K562 (cell line): Measurements from ENCODE around the gene DPEP3. TPM values are rescaled to one million over a fixed set of nuclear protein-coding genes. Genes with fewer than 3 reads are reported as not detected.
A peak's percentile ranks its signal among the peaks of the same experiment; 100 is the strongest.

ENCODE experiments used
- ATAC-seq: fragments of 200-7000 bp; cut with Tn5 transposase; 3 replicates; pipeline ENCODE4 v1.9.1; 2020; ENCODE audit warnings: moderate library complexity
- BruUV-seq: library from RNA; stranded (reverse); fragments of 400-500 nt; replicated peaks from 2 replicates; lab custom pipeline; 2021; lab: Mats Ljungman, UMichigan
- CTCF ChIA-PET: fragments of 300-600 bp; formaldehyde crosslinking; extraction: SDS; loops from one replicate; lab custom pipeline; 2021; ENCODE audit warnings: low intra/inter-chr PET ratio; lab: Yijun Ruan, JAX
- POLR2A ChIA-PET: fragments of 300-600, 350-650 bp; sonication (Branson Sonifier 250); formaldehyde crosslinking; extraction: SDS; loops from one replicate; lab custom pipeline; 2021; ENCODE audit warnings: antibody characterized with exemption, inconsistent platforms; lab: Yijun Ruan, JAX
- DNase-seq, 4 experiments: peaks; one replicate each; pipeline versions ENCODE4 v3.0.0 to v3.0.0-alpha.2; 2011 to 2018; ENCODE audit warnings: low spot score in 3 of 4, mixed read lengths in 3 of 4; ENCODE audit errors: extremely low read depth in 1 of 4
- FAIRE-seq: peaks from 2 replicates; lab custom pipeline; 2011; peaks lifted over from hg19 to GRCh38; lab: Jason Lieb, UNC
- H2AFZ ChIP-seq: 2 replicates; pipeline ENCODE4 v1.6.0; 2011; ENCODE audit warnings: low read depth, low read length, control low read depth, inconsistent platforms
- H3K27ac ChIP-seq: fragments of 200-600 bp; 3 replicates; pipeline ENCODE4 v1.8.0; 2011; ENCODE audit warnings: low read depth, mild to moderate bottlenecking, control low read depth, inconsistent platforms, low read length, moderate library complexity, mixed read lengths; ENCODE audit errors: extremely low read depth
- H3K27me3 ChIP-seq, 2 experiments: fragments of 300-600 bp in 1 of 2; 2 replicates in 1 of 2; 3 replicates in 1 of 2; pipeline versions ENCODE4 v1.6.0 to v1.8.0; 2011; ENCODE audit warnings: inconsistent platforms in 2 of 2, low read length in 2 of 2, mild to moderate bottlenecking in 1 of 2, mixed read lengths in 1 of 2, moderate library complexity in 1 of 2; ENCODE audit not compliant: control insufficient read depth in 2 of 2, insufficient read depth in 2 of 2
- H3K36me3 ChIP-seq: fragments of 300-600 bp; 3 replicates; pipeline ENCODE4 v1.8.0; 2011; ENCODE audit warnings: mild to moderate bottlenecking, low read length, inconsistent platforms; ENCODE audit not compliant: control insufficient read depth, insufficient read depth
- H3K4me1 ChIP-seq, 2 experiments: fragments of 200-600 bp in 1 of 2; replicated peaks in 1 of 2; 2 replicates in 1 of 2; 3 replicates in 1 of 2; pipeline versions ENCODE4 v1.5.1 to v1.8.0; 2011; ENCODE audit warnings: inconsistent platforms in 2 of 2, low read length in 2 of 2, mild to moderate bottlenecking in 1 of 2, mixed read lengths in 1 of 2, moderate library complexity in 1 of 2; ENCODE audit not compliant: control insufficient read depth in 2 of 2, insufficient read depth in 2 of 2
- H3K4me2 ChIP-seq: 2 replicates; pipeline ENCODE4 v1.6.1; 2011; ENCODE audit warnings: low read length, control low read depth, inconsistent platforms, mixed read lengths; ENCODE audit not compliant: insufficient read depth
- H3K4me3 ChIP-seq: fragments of 200-600 bp; sonication (generic), shearing (Covaris generic); 2 replicates; pipeline ENCODE4 v1.5.1; 2016; ENCODE audit warnings: control low read depth, inconsistent platforms
- H3K79me2 ChIP-seq: fragments of 200-600 bp; 3 replicates; pipeline ENCODE4 v1.8.0; 2011; ENCODE audit warnings: low read length, inconsistent platforms; ENCODE audit not compliant: control insufficient read depth, insufficient read depth
- H3K9ac ChIP-seq, 2 experiments: 2 replicates each; pipeline versions ENCODE4 v1.6.0 to v1.6.1; 2011; ENCODE audit warnings: low read depth in 2 of 2, low read length in 2 of 2, control low read depth in 1 of 2, inconsistent platforms in 1 of 2, mild to moderate bottlenecking in 1 of 2, mixed read lengths in 1 of 2; ENCODE audit not compliant: insufficient read depth in 1 of 2
- H3K9me1 ChIP-seq: one replicate; pipeline ENCODE4 v1.6.0; 2011; ENCODE audit warnings: inconsistent platforms, mild to moderate bottlenecking, low read length, moderate library complexity; ENCODE audit not compliant: control insufficient read depth, insufficient read depth
- H3K9me3 ChIP-seq: replicated peaks from 2 replicates; pipeline ENCODE4 v1.5.1; 2011; ENCODE audit warnings: low read depth, low read length, inconsistent platforms; ENCODE audit not compliant: control insufficient read depth, insufficient read depth
- H4K20me1 ChIP-seq: replicated peaks from 2 replicates; pipeline ENCODE4 v1.6.1; 2011; ENCODE audit warnings: low read length, inconsistent platforms, mixed read lengths; ENCODE audit not compliant: control insufficient read depth, insufficient read depth
- ARID3A ChIP-seq: IDR thresholded peaks from 2 replicates; pipeline ENCODE4 v1.6.1; 2012; ENCODE audit warnings: low read depth, low read length, improper control_type of control experiment, borderline replicate concordance
- BRCA1 ChIP-seq, 2 experiments: fragments of 450-650 bp in 1 of 2; sonication (generic) in 1 of 2; formaldehyde crosslinking in 1 of 2; IDR thresholded peaks; 2 replicates each; pipeline versions ENCODE4 v1.5.0 to v1.6.1; 2017 to 2020; ENCODE audit warnings: mild to moderate bottlenecking in 1 of 2, missing genetic modification reagents in 1 of 2
- CTBP1 ChIP-seq: fragments of 450-650 bp; IDR thresholded peaks from 2 replicates; pipeline ENCODE4 v1.6.1; 2016; ENCODE audit warnings: borderline replicate concordance
- DIDO1 ChIP-seq: fragments of 450-650 bp; IDR thresholded peaks from 2 replicates; pipeline ENCODE4 v1.6.1; 2016; ENCODE audit warnings: low read depth, missing biosample characterization, missing genetic modification characterization
- MECOM ChIP-seq: fragments of 250-450 bp; sonication (Bioruptor Pico); IDR thresholded peaks from 2 replicates; pipeline ENCODE4 v1.8.0; 2022; ENCODE audit warnings: inconsistent platforms
- POLR2AphosphoS2 ChIP-seq: IDR thresholded peaks from 2 replicates; pipeline ENCODE4 v1.6.1; 2012; ENCODE audit warnings: low read length, improper control_type of control experiment
- ZBTB7A ChIP-seq: IDR thresholded peaks from 2 replicates; pipeline ENCODE4 v1.6.1; 2011; ENCODE audit warnings: low read depth, mild to moderate bottlenecking, low read length, moderate library complexity, borderline replicate concordance; ENCODE audit not compliant: control insufficient read depth
- ZNF133 ChIP-seq: fragments of 250-450 bp; sonication (Bioruptor Pico); IDR thresholded peaks from 2 replicates; pipeline ENCODE4 v1.4.0; 2020; ENCODE audit warnings: mild to moderate bottlenecking
- ZNF384 ChIP-seq: IDR thresholded peaks from 2 replicates; pipeline ENCODE4 v1.6.1; 2012; ENCODE audit warnings: low read depth, low read length, improper control_type of control experiment
- WGBS: fragments of 100-300 bp; shearing (Covaris generic); methylation state at CpG from one replicate; pipeline ENCODE4 v1.1.6; 2016; ENCODE audit warnings: low coverage, mixed read lengths; ENCODE audit not compliant: insufficient coverage; ENCODE audit errors: missing lambda C conversion rate; 5-methylcytosine and 5-hydroxymethylcytosine counted together
- in situ Hi-C: fragments of 300-500 bp; cut with MboI; formaldehyde crosslinking; loops from 4 replicates; pipeline ENCODE4 v1.15.0; 2018; ENCODE audit warnings: inconsistent platforms, mixed read lengths
- intact Hi-C: fragments of 100-400 bp; cut with micrococcal nuclease; formaldehyde crosslinking; loops from 2 replicates; pipeline ENCODE4 v1.14.2; 2022
- polyA plus RNA-seq, 8 experiments: library from polyadenylated mRNA; depleted of rRNA in 4 of 8; stranded (reverse) in 5 of 8; unstranded in 3 of 8; fragments of >200 nt; fragmentation: Nextera tagmentation in 2 of 8; fragmentation: Illumina TruSeq in 1 of 8; extraction: Ambion mirVana in 2 of 8; extraction: Trizol in 1 of 8; gene quantifications; 2 replicates each; pipeline versions ENCODE4 v1.2.1 to v1.2.3, GENCODE V29; 2011 to 2014; ENCODE audit warnings: inconsistent platforms in 1 of 8, missing spikeins in 1 of 8
- total RNA-seq, 7 experiments: library from RNA; depleted of rRNA in 6 of 7; stranded (reverse); fragments of >200 nt in 6 of 7; fragmentation: Illumina TruSeq in 2 of 7; extraction: Trizol in 2 of 7; gene quantifications; 2 replicates each; pipeline versions ENCODE4 v1.2.1 to v1.2.3, GENCODE V29; 2011 to 2021; ENCODE audit warnings: low replicate concordance in 1 of 7

Gene DPEP3
- total and polyA plus RNA-seq, 9 of the 15 experiments (the other 6 are each of a cell fraction or from before 2014, with no cell fraction given), result not detected

DNA sequence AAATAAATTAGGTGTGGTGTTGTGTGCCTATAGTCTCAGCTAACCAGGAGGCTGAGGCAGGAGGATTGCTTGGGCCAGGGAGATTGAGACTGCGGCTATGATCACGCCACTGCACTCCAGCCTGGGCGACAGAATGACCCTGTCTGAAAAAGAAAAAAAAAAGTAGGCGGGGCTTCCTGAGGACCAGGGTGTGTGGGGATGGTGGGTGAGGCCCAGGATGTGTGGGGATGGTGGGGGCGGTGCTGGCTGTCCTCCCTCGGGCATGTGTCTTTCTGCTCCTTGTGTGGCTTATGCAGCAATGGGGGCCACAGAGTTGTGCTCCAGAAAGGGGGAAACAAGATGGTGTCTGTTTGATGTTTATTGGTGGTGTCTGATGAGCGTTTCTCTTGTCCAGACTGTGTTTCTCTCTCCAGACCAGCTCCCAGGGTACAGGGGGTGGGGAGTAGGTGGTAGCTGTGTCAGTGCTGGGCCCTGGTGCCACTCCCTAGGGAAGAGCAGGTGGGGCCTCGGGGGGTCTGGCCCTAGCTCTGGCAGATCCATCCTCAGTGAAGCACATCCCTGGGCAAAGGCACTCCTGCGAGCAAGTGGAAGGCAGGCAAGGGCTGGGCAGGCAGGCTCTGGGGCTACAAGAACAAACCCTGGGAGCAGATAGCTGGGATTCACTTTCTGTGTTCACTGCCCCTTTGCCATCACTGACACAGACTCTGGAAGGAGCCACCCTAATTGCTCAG is 38.7 kb downstream of the DPEP3 start (continued):
- TF ChIP-seq ARID3A (no peak), DIDO1 (no peak), ZNF384 (peak; percentile 62; the same call in 1 of the 2 replicates), MECOM (CRISPR knock-in tag) (no peak), ZBTB7A (no peak), BRCA1 (IDR thresholded peaks at IDR 0.05) (no peak), BRCA1 (CRISPR knock-in tag; IDR thresholded peaks at IDR 0.05) (no peak)

- ChIA-PET POLR2A (interaction anchor here (0.6 to 1.2 kb wide), 3 partner anchors 19 to 117 kb away, joined by 3 to 5 read pairs (median 4); no protein-coding TSS in a partner anchor), CTCF (no interaction called here)
- peaks cover 52% of the 10 kb centered on the region; the same call in 2 of the 3 replicates for H3K36me3 ChIP-seq
- peaks cover 16 to 72% of the 10 kb centered on the region in 2 experiments for H3K4me1 ChIP-seq
- H2AFZ ChIP-seq, result no peak overlapping the region
- no peak for TF ChIP-seq ZNF133 (CRISPR knock-in tag)
- 0 out of 2 replicates have a peak, but pooled peaks have one; percentile 19 for TF ChIP-seq CTBP1
- peak; percentile 52; the same call in 1 of the 2 replicates for TF ChIP-seq POLR2AphosphoS2
- ATAC-seq (no peak), DNase-seq (no peak), FAIRE-seq (peak; percentile 11)
- intact Hi-C loops, result no loop called here
- 89% methylated on average over 5 of the region's 5 CpGs for WGBS
- H3K4me2 ChIP-seq, result no peak overlapping the region
- H3K9me1 ChIP-seq, result no peaks in the 10 kb centered on the region
- no peak overlapping the region for H3K27ac ChIP-seq
- no peak overlapping the region for H3K4me3 ChIP-seq
- H3K79me2 ChIP-seq, result peaks cover 20% of the 10 kb centered on the region
- no TSS peak for BruUV-seq
- H3K9ac ChIP-seq, result peak overlapping the region in 1 of 2 experiments; percentile 68; a peak in 1 of 4 replicates
- peaks cover 13% of the 10 kb centered on the region; the same call in 1 of the 2 replicates for H4K20me1 ChIP-seq
- no peaks in the 10 kb centered on the region for H3K27me3 ChIP-seq
- no peaks in the 10 kb centered on the region; the same call in 1 of the 2 replicates for H3K9me3 ChIP-seq
- in situ Hi-C loops, result no loop called here
These were observed 39.7 kb downstream of the DPEP3 start for GRCh38 chr16:67940446-67941089.
